ENCODE measurements around the gene FERMT1.

Gene FERMT1, protein sequence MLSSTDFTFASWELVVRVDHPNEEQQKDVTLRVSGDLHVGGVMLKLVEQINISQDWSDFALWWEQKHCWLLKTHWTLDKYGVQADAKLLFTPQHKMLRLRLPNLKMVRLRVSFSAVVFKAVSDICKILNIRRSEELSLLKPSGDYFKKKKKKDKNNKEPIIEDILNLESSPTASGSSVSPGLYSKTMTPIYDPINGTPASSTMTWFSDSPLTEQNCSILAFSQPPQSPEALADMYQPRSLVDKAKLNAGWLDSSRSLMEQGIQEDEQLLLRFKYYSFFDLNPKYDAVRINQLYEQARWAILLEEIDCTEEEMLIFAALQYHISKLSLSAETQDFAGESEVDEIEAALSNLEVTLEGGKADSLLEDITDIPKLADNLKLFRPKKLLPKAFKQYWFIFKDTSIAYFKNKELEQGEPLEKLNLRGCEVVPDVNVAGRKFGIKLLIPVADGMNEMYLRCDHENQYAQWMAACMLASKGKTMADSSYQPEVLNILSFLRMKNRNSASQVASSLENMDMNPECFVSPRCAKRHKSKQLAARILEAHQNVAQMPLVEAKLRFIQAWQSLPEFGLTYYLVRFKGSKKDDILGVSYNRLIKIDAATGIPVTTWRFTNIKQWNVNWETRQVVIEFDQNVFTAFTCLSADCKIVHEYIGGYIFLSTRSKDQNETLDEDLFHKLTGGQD

DNA sequence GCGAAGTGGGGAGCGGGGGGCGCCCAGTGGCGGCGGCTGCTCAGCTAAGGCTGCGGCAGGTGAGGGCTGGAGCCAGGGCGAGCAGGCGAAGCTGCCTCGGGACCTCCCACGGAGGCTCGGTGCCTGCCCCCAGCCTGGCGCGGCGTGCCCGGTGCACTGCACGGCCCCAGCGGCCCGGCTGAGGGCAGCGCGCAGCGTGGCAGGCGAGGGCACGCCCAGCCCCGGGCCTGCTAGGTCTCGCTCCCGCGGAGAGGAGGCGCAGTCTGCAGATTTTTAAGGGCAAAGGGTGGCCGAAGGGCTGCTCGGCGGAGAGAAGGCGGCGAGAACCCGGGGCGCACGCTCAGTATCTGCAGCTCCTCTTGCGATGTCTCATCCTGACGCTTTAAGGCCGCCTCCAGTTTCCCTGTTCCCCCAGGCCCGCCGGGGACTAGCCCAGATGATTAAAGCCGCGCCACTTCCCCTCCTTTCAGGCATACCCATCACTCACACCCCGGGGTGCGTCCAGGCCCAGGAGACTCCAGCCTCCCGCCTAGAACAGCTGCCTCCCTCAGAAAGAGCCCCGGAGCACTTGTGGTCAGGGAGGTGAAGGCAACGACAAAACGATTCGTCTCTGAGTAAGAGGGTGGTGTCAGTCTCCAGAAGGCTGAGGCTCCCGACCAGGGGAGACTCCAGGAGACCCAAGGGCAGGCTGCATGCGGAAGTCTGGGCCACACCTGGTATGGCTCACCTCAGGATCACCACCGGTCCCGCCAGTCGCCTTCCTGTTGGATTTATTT is at the start of gene FERMT1:
TSS of gene FERMT1 (minus strand) at position 158 of the 776 bp plus-strand sequence. CDS start 3,476 bp downstream, outside the sequence.
- DNase-seq, result no peak

GRCh38 chr20:6169251-6169650 is 46.4 kb upstream of the FERMT1 start:
- no peak for DNase-seq

DNA sequence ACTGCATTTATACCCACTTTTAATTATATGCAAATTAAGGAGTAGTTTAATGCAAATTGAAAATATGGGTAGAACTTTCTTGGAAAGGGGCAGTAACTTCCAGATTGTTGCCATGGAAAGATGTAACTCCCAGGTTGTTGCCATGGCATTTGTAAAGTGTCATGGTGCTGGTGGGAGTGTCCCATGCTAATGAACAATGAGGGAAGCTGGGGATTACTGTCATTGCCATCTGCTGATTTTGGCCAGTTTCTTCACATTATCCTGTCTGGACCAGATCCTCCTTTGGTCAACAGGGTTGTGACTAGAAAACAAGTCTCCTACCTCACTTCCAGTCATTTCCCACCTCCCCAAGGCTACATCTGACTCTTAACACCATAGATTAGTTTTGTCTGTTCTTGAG is 45.4 kb upstream of the FERMT1 start:
- DNase-seq, result no peak

- DNase-seq, result no peak
These were observed 42.5 kb upstream of the FERMT1 start for GRCh38 chr20:6165346-6165745.

- DNase-seq, result no peak
These were observed 41.9 kb upstream of the FERMT1 start for GRCh38 chr20:6164421-6165341.

DNA sequence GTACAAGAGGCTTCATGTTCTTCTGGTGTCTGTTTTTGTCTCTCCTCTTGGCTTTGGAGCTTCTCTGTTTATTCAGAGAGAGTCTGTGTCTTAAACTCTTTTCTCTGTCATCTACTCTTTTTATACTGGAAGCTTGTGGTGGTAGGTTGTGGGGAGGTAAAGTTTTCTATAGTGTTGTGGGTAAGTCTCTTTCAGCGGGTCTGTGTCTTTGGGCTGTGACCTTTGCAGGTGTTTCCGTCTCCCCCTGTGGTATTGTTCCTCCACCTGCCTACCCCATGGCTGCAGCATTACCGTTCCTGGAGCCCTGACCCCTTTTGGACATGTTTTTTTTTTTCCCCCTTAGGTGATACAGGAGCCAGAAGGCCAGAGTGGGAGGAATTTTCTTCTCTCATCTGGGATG is 37.9 kb upstream of the FERMT1 start:
- no peak for DNase-seq

GRCh38 chr20:6157345-6157744 is 34.5 kb upstream of the FERMT1 start:
- no peak for DNase-seq

DNA sequence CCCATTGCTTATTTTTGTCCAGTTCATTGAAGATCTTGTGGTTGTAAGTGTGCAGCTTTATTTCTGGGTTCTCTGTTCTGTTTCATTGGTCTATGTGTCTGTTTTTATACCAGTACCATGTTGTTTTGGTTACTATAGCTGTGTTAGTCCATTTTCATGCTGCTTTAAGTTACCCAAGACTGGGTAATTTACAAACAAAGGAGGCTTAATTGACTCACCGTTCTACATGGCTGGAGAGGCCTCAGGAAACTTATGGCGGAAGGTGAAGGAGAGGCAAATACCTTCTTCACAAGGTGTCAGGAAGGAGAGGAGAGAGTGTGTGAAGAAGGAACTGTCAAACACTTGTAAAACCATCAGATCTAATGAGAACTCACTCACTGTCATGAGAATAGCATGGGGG is 29.9 kb upstream of the FERMT1 start:
- DNase-seq, result no peak

- no peak for DNase-seq
These were observed 25.2 kb upstream of the FERMT1 start for GRCh38 chr20:6148073-6148472.

- DNase-seq, result no peak
These were observed 19.6 kb upstream of the FERMT1 start for GRCh38 chr20:6142348-6142993.

DNA sequence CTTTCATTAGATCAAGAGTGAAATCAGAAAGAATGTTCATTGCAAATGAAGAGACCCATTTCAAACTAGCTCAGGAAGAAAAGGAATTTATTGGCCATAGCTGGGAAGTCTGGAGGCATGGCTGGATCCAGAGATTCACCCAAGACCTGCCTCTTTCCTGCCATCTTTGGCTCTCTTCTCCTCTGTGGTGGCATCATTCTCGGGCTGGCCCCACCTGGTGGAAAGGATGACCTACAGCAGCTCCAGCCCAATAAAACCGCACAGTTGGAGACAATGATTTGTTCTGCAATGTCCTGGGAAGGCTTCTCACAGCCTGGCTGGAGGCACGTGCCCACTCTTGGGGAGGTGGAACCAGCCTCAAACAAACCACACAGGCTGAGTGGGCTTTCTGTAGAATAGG is 18.1 kb upstream of the FERMT1 start:
- no peak for DNase-seq

GRCh38 chr20:6135347-6135746 is 12.5 kb upstream of the FERMT1 start:
- no peak for DNase-seq

- no peak for DNase-seq
These were observed 11.8 kb upstream of the FERMT1 start for GRCh38 chr20:6134592-6134991.

DNA sequence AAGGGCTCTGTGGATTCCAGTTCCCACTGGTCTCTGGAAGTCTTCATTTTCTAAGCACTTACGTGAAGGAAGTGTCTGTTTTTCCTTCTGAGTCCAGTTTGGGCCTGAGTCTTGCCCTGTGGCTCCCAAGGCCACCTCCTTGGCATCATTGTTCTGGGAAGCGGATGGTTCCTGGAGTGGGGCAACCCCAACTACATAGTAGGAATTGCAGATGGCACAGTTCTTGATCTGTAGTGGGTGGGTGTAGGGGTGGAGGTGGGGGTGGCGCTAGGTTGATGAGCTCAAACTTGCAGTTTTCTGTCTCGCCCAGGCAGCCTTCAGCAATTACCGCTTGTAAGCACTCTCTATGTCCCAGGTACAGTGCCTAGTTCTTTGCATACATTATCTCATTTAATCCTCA is 7.2 kb upstream of the FERMT1 start:
- DNase-seq, result no peak

DNA sequence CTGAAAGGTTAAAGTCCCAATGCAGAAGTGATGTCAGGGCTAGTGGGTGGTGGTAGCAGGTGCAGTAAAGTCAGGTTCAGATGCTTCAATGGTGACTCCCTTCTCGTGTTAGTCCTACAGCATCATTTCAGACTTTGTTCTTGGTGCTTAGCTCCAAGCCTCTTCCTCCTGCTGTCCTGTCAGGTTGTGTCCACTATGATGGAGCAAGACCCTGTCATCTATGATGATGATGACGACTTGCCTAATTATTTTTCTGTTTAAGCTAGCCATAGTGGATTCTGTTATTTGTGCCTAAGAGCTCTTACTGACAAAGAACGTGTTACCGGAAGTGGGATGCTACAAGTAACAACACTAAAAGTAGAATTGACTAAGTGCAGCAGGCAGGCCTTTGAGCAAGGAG is 5.0 kb upstream of the FERMT1 start:
- DNase-seq, result no peak

DNA sequence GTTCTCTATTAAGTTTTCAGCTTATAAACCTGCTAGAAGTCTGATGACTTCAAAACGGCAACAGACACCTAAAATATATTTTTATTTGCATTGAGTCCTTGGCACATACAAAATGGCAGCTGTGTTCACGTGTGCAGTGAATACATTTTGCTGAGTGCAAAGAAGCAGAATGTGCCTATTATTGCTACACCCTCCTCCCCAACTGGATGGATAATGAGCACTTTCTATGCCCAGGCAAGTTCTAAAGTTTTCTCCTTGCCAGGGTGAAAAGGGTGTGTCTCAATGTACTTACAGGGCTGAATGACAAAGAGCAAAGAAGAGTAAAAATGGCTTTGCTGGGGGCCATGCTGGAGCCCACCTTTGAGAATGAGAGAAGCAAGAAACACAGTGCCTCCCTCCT is 4.0 kb upstream of the FERMT1 start:
- no peak for DNase-seq

- no peak for DNase-seq
These were observed 802 bp upstream of the FERMT1 start for GRCh38 chr20:6123649-6124014.

DNA sequence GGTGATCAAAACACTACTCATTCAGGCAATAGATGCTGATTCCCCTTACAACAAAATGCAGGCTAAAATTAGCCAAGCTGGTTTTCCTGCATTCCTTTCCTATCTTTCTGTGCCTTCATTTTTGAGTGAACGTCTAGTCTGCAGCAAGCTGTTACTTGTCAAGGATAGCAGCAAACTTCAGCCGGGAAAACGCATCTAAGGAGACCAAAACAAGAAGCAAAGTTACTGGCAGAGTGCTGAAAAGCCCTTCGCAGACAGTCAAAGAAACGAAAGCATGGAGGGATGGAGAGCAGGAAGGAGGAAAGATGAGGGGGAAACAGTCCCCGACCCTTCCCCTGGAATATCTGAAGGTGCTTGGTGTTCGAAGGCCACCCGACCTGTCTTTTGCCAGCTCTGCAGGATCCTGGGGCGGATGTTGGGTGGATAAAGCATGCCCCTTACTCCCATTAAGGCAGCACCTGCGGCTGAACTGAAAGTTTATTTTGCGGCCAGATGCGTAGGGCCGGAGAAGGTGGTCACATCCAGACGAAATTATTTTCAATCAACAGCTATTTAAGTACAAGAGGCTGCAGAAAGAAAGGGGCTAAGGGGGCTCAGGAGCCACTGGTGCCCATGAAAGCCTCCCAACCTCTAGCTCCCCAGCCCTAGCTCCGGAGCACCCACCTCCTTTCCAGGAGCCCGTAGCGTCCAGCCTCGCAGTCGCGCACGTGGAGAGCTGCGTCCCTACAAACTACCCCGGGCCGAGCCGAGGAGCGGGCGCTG is 538 bp downstream of the FERMT1 start:
- DNase-seq, result no peak

- no peak for DNase-seq
These were observed 1.3 kb downstream of the FERMT1 start for GRCh38 chr20:6121504-6121903.

DNA sequence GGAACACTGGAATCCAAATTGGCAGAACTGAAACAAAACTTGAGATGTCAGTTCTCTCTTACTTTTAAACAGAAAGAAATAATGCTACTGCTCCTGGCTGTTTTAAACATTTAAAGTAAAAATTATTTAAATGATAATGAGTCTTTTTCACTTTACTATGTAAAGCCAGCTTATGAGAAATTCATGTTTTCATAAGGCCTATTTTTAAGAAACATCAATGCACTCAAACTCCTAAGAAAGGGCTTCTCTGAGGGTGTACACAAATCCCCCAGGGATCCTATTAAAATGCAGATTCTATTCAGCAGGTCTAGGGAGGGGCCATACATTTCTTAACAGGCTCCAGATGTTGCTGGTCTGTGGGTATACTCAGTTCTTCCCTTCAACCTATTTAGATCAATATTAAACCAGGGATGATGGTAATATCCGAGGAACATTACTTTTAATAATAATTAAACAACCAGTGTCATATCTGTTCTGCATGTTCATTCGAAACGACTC is 2.3 kb downstream of the FERMT1 start:
- DNase-seq, result no peak

DNA sequence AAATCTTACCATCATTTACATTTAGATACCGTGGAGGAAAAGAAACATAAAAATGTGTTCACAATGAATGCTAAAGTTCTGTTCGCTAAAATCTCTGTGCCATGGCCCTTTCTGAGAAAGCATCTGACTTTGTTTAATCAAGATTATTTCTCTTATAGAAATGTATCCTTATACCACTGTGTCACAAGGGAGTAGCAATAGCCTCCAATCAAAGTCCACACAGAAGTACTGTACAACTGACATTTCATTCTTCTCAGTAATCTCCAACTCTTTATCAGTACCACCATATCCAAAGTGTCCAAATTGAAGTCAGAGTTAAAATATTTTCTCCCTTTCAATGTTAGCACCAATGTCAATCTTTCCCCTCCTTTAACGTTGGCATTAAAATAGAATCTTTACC is 6.1 kb downstream of the FERMT1 start:
- DNase-seq, result no peak

Measured in stimulated activated naive CD4-positive, alpha-beta T cell treated with Interleukin-2 at 50 U/mL for 16 hours (primary cell).